H1 (cell line): Measurements from ENCODE around the gene COBLL1. TPM values are rescaled to one million over a fixed set of nuclear protein-coding genes. Genes with fewer than 3 reads are reported as not detected.

Source experiments
- BACH1 ChIP-seq: IDR thresholded peaks from 2 replicates; pipeline ENCODE4 v1.6.1; 2012; ENCODE audit warnings: low read length, improper control_type of control experiment
- CTBP2 ChIP-seq: IDR thresholded peaks from 2 replicates; pipeline ENCODE4 v1.7.0; 2011; ENCODE audit warnings: borderline replicate concordance, mild to moderate bottlenecking, moderate library complexity, mixed read lengths, low read length; ENCODE audit not compliant: insufficient read depth, insufficient read length
- EZH2 ChIP-seq: fragments of 200-600 bp; sonication (generic); IDR thresholded peaks from 2 replicates; pipeline ENCODE4 v1.7.1; 2012; ENCODE audit warnings: low read depth, mild to moderate bottlenecking, moderate library complexity, low read length, inconsistent platforms; ENCODE audit not compliant: severe bottlenecking
- KDM4A ChIP-seq: IDR thresholded peaks from one replicate; pipeline ENCODE4 v1.7.1; 2012; ENCODE audit warnings: low read depth, mild to moderate bottlenecking, moderate library complexity, low read length, inconsistent platforms; ENCODE audit not compliant: severe bottlenecking
- SAP30 ChIP-seq: fragments of 300-600 bp; sonication (generic); IDR thresholded peaks from 2 replicates; pipeline ENCODE4 v1.7.1; 2012; ENCODE audit warnings: low read length, moderate library complexity, mild to moderate bottlenecking, inconsistent platforms; ENCODE audit not compliant: insufficient read depth, insufficient replicate concordance
- SIRT6 ChIP-seq: IDR thresholded peaks from one replicate; pipeline ENCODE4 v1.7.1; 2012; ENCODE audit warnings: low read length, inconsistent platforms
- YY1 ChIP-seq: IDR thresholded peaks from 2 replicates; pipeline ENCODE4 v1.6.1; 2011; ENCODE audit warnings: low read depth, mild to moderate bottlenecking, low read length
- polyA plus RNA-seq, 7 experiments: library from polyadenylated mRNA; depleted of rRNA in 3 of 7; stranded (reverse) in 5 of 7; unstranded in 2 of 7; fragments of >200 nt in 5 of 7; fragments of 200-250 nt in 2 of 7; gene quantifications; 1 replicate in 5 of 7; 2 replicates in 1 of 7; 4 replicates in 1 of 7; pipeline versions ENCODE4 v1.2.1 to v1.2.3, GENCODE V29; 2011 to 2013; ENCODE audit warnings: missing spikeins in 2 of 7, mixed read lengths in 2 of 7
- total RNA-seq: library from RNA; stranded (reverse); fragmentation: NEBNext Ultra II Directional; extraction: Animal tissue kit (Norgen Biotek cat#: 25700); gene quantifications from 2 replicates; pipeline ENCODE4 v1.2.1, GENCODE V29; 2021
- TF ChIP-seq, protein P1 (sequence below): fragments of 300-600 bp; sonication (generic); IDR thresholded peaks from 2 replicates; pipeline ENCODE4 v1.7.1; 2012; ENCODE audit warnings: low read length, moderate library complexity, mild to moderate bottlenecking, inconsistent platforms; ENCODE audit not compliant: insufficient replicate concordance
- TF ChIP-seq, protein P2 (sequence below): IDR thresholded peaks from 2 replicates; pipeline ENCODE4 v1.6.1; 2012; ENCODE audit warnings: inconsistent platforms

COBLL1 gene
- total and polyA plus RNA-seq, 2 of the 8 experiments (the other 6 are each of a cell fraction or from before 2014, with no cell fraction given), result 2.2 to 6.2 TPM

DNA sequence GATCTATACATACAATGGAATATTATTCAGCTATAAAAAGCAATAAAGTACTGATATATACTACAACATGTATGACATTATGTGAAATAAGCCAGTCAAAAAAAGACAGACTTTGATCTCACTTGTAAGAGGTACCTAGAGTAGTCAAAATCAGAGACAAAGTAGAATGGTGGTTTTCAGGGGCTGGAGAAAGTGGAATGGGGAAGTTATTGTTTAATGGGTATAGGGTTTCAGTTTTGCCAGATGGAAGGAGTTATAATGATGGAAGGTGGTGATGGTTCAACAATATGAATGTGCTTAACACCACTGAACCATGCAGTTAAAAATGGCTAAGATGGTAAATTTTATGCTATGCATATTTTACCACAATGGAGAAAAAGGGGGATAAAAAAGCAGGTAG is 6.3 kb downstream of the COBLL1 start (continued):
- TF ChIP-seq, protein P1, sequence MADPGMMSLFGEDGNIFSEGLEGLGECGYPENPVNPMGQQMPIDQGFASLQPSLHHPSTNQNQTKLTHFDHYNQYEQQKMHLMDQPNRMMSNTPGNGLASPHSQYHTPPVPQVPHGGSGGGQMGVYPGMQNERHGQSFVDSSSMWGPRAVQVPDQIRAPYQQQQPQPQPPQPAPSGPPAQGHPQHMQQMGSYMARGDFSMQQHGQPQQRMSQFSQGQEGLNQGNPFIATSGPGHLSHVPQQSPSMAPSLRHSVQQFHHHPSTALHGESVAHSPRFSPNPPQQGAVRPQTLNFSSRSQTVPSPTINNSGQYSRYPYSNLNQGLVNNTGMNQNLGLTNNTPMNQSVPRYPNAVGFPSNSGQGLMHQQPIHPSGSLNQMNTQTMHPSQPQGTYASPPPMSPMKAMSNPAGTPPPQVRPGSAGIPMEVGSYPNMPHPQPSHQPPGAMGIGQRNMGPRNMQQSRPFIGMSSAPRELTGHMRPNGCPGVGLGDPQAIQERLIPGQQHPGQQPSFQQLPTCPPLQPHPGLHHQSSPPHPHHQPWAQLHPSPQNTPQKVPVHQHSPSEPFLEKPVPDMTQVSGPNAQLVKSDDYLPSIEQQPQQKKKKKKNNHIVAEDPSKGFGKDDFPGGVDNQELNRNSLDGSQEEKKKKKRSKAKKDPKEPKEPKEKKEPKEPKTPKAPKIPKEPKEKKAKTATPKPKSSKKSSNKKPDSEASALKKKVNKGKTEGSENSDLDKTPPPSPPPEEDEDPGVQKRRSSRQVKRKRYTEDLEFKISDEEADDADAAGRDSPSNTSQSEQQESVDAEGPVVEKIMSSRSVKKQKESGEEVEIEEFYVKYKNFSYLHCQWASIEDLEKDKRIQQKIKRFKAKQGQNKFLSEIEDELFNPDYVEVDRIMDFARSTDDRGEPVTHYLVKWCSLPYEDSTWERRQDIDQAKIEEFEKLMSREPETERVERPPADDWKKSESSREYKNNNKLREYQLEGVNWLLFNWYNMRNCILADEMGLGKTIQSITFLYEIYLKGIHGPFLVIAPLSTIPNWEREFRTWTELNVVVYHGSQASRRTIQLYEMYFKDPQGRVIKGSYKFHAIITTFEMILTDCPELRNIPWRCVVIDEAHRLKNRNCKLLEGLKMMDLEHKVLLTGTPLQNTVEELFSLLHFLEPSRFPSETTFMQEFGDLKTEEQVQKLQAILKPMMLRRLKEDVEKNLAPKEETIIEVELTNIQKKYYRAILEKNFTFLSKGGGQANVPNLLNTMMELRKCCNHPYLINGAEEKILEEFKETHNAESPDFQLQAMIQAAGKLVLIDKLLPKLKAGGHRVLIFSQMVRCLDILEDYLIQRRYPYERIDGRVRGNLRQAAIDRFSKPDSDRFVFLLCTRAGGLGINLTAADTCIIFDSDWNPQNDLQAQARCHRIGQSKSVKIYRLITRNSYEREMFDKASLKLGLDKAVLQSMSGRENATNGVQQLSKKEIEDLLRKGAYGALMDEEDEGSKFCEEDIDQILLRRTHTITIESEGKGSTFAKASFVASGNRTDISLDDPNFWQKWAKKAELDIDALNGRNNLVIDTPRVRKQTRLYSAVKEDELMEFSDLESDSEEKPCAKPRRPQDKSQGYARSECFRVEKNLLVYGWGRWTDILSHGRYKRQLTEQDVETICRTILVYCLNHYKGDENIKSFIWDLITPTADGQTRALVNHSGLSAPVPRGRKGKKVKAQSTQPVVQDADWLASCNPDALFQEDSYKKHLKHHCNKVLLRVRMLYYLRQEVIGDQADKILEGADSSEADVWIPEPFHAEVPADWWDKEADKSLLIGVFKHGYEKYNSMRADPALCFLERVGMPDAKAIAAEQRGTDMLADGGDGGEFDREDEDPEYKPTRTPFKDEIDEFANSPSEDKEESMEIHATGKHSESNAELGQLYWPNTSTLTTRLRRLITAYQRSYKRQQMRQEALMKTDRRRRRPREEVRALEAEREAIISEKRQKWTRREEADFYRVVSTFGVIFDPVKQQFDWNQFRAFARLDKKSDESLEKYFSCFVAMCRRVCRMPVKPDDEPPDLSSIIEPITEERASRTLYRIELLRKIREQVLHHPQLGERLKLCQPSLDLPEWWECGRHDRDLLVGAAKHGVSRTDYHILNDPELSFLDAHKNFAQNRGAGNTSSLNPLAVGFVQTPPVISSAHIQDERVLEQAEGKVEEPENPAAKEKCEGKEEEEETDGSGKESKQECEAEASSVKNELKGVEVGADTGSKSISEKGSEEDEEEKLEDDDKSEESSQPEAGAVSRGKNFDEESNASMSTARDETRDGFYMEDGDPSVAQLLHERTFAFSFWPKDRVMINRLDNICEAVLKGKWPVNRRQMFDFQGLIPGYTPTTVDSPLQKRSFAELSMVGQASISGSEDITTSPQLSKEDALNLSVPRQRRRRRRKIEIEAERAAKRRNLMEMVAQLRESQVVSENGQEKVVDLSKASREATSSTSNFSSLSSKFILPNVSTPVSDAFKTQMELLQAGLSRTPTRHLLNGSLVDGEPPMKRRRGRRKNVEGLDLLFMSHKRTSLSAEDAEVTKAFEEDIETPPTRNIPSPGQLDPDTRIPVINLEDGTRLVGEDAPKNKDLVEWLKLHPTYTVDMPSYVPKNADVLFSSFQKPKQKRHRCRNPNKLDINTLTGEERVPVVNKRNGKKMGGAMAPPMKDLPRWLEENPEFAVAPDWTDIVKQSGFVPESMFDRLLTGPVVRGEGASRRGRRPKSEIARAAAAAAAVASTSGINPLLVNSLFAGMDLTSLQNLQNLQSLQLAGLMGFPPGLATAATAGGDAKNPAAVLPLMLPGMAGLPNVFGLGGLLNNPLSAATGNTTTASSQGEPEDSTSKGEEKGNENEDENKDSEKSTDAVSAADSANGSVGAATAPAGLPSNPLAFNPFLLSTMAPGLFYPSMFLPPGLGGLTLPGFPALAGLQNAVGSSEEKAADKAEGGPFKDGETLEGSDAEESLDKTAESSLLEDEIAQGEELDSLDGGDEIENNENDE, result no peak
- no peak for TF ChIP-seq SAP30
- no peak for TF ChIP-seq YY1
- no peak for TF ChIP-seq KDM4A
- TF ChIP-seq BACH1, result no peak
- no peak for TF ChIP-seq SIRT6
- no peak for TF ChIP-seq EZH2
- TF ChIP-seq CTBP2, result no peak
- TF ChIP-seq, protein P2, sequence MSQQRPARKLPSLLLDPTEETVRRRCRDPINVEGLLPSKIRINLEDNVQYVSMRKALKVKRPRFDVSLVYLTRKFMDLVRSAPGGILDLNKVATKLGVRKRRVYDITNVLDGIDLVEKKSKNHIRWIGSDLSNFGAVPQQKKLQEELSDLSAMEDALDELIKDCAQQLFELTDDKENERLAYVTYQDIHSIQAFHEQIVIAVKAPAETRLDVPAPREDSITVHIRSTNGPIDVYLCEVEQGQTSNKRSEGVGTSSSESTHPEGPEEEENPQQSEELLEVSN, result no peak
